ENCODE measurements around the gene ZNF554. TPM values are rescaled to one million over a fixed set of nuclear protein-coding genes. Genes with fewer than 3 reads are reported as not detected.
"Not testable (repeated sequence)": the region's sequence is repeated elsewhere in the genome, so short reads cannot be mapped to it uniquely, and the experiment has no call there.

ZNF554 gene
- total and polyA plus RNA-seq, 7 experiments from 2014 or later = 3.6 to 9.2 (median 5.8) TPM

- ATAC-seq (no peak), DNase-seq (no peak)
- peaks cover 0 to 3% (median 0%) of the 10 kb centered on the region in 5 donors for H3K36me3 Mint-ChIP-seq
- H3K9me3 Mint-ChIP-seq = peaks cover 0 to 1% (median 0%) of the 10 kb centered on the region in 11 donors
- Histone ChIP-seq H3K4me3 (ENCODE audit: low read length) (no peak overlapping the region), H3K27ac (ENCODE audit: low read depth, low read length) (no peak overlapping the region), H3K4me1 (ENCODE audit: control insufficient read depth in 2 of 2, insufficient read depth in 2 of 2, low read length in 2 of 2) (peaks cover 3 to 4% of the 10 kb centered on the region in 2 donors), H3K9me3 (ENCODE audit: control insufficient read depth in 2 of 3, low read length in 3 of 3) (no peaks in the 10 kb centered on the region), H3K36me3 (ENCODE audit: control insufficient read depth in 2 of 3, insufficient read depth in 3 of 3, low read length in 3 of 3) (peaks cover 0 to 10% (median 0%) of the 10 kb centered on the region in 3 experiments), H3K27me3 (ENCODE audit: control insufficient read depth in 2 of 2, insufficient read depth in 2 of 2, low read length in 2 of 2) (no peaks in the 10 kb centered on the region)
- H3K4me3 Mint-ChIP-seq = no peak overlapping the region
- CTCF ChIA-PET = interaction anchor here (0.6 kb wide), 1 partner anchor 407 kb away, joined by 7 read pairs; no protein-coding TSS in a partner anchor
- H3K27ac Mint-ChIP-seq = peak overlapping the region in 2 of 9 donors; percentile 4 to 48
- peaks cover 0 to 7% (median 5%) of the 10 kb centered on the region in 7 donors for H3K4me1 Mint-ChIP-seq
- POLR2A ChIA-PET = no interaction called here
- no peaks in the 10 kb centered on the region for H3K27me3 Mint-ChIP-seq
- intact Hi-C loops (cut with micrococcal nuclease) = loop anchor here in 1 of 2 donors (5.0 kb wide), 1 partner anchor 41 kb away; no protein-coding TSS in a partner anchor
These were observed 3.7 kb upstream of the ZNF554 start for GRCh38 chr19:2815923-2816322.

GRCh38 chr19:2816641-2817040 lies 3.0 kb upstream of the ZNF554 start:
- DNase-seq = no peak
- Mint-ChIP-seq H3K4me1 (peaks cover 0 to 15% (median 6%) of the 10 kb centered on the region in 7 donors), H3K27ac (no peak overlapping the region), H3K4me3 (no peak overlapping the region), H3K9me3 (peaks cover 0 to 1% (median 0%) of the 10 kb centered on the region in 11 donors), H3K27me3 (no peaks in the 10 kb centered on the region), H3K36me3 (peaks cover 0 to 3% (median 0%) of the 10 kb centered on the region in 5 donors)
- Histone ChIP-seq H3K9me3 (ENCODE audit: control insufficient read depth in 2 of 3, low read length in 3 of 3) (no peaks in the 10 kb centered on the region), H3K4me3 (ENCODE audit: low read length) (no peak overlapping the region), H3K4me1 (ENCODE audit: control insufficient read depth in 2 of 2, insufficient read depth in 2 of 2, low read length in 2 of 2) (peaks cover 3 to 4% of the 10 kb centered on the region in 2 donors), H3K27ac (ENCODE audit: low read depth, low read length) (no peak overlapping the region), H3K36me3 (ENCODE audit: control insufficient read depth in 2 of 3, insufficient read depth in 3 of 3, low read length in 3 of 3) (peaks cover 0 to 4% (median 0%) of the 10 kb centered on the region in 3 experiments), H3K27me3 (ENCODE audit: control insufficient read depth in 2 of 2, insufficient read depth in 2 of 2, low read length in 2 of 2) (no peaks in the 10 kb centered on the region)
- intact Hi-C loops (cut with micrococcal nuclease) = loop anchor here in 1 of 2 donors (5.0 kb wide), 1 partner anchor 41 kb away; no protein-coding TSS in a partner anchor
- ChIA-PET CTCF (no interaction called here), POLR2A (no interaction called here)
- no peak for ATAC-seq

DNA sequence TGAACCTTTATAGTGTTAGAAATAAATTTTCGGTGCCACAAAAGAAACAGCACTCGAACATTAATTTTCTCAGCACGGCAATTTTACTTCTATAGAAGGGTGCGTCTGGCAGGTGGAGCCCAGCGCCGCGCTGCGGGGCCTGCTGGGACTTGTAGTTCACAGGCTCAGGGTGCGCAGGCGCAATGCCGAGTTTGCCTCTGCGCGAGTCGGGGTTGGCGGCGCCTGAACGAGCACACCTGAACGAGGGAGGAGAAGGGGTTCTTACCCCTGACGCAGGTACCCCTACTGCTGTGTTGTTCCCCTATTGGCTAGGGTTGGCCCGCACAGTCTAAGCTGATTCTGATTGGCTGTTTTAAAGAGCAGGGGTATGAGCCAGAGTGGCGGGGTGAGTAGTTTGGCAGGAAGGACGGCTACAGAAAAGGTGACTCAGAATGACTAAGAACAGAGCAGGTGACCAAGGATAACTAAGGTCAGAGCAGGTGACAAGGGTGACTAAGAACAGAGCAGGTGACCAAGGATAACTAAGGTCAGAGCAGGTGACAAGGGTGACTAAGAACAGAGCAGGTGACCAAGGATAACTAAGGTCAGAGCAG lies 2.3 kb upstream of the ZNF554 start:
- H3K27me3 ChIP-seq (ENCODE audit: control insufficient read depth in 2 of 2, insufficient read depth in 2 of 2, low read length in 2 of 2); CTCF ChIA-PET; DNase-seq; H3K36me3 ChIP-seq (ENCODE audit: control insufficient read depth in 2 of 3, insufficient read depth in 3 of 3, low read length in 3 of 3); H3K4me1 ChIP-seq (ENCODE audit: control insufficient read depth in 2 of 2, insufficient read depth in 2 of 2, low read length in 2 of 2); H3K4me3 ChIP-seq (ENCODE audit: low read length); H3K27me3 Mint-ChIP-seq; H3K36me3 Mint-ChIP-seq; H3K9me3 ChIP-seq (ENCODE audit: control insufficient read depth in 2 of 3, low read length in 3 of 3); H3K27ac ChIP-seq (ENCODE audit: low read depth, low read length); H3K9me3 Mint-ChIP-seq; POLR2A ChIA-PET; ATAC-seq: not testable (repeated sequence)
- peak overlapping the region in 1 of 9 donors; percentile 49 for H3K27ac Mint-ChIP-seq
- intact Hi-C loops (cut with micrococcal nuclease) = loop anchor here in 1 of 2 donors (5.0 kb wide), 1 partner anchor 40 kb away; no protein-coding TSS in a partner anchor
- peak overlapping the region in 2 of 10 donors; percentile 20 to 64 for H3K4me3 Mint-ChIP-seq
- H3K4me1 Mint-ChIP-seq = peaks cover 0 to 18% (median 6%) of the 10 kb centered on the region in 7 donors

GRCh38 chr19:2820112-2820702 lies 539 bp downstream of the ZNF554 start:
- H3K36me3 Mint-ChIP-seq = peaks cover 0 to 12% (median 6%) of the 10 kb centered on the region in 5 donors
- peaks cover 3 to 19% (median 6%) of the 10 kb centered on the region in 7 donors for H3K4me1 Mint-ChIP-seq
- H3K27ac Mint-ChIP-seq = peak overlapping the region in 5 of 9 donors; percentile 22 to 80 (median 52)
- peaks cover 0 to 3% (median 0%) of the 10 kb centered on the region in 11 donors for H3K9me3 Mint-ChIP-seq
- H3K9me3 ChIP-seq (ENCODE audit: control insufficient read depth in 2 of 3, low read length in 3 of 3) = no peaks in the 10 kb centered on the region
- intact Hi-C loops (cut with micrococcal nuclease) = no loop called here
- peak overlapping the region; percentile 79 for H3K4me3 ChIP-seq (ENCODE audit: low read length)
- H3K27me3 ChIP-seq (ENCODE audit: control insufficient read depth in 2 of 2, insufficient read depth in 2 of 2, low read length in 2 of 2) = no peaks in the 10 kb centered on the region
- H3K27ac ChIP-seq (ENCODE audit: low read depth, low read length) = peak overlapping the region; percentile 76
- peak overlapping the region; percentile 79 to 90 (median 86) for H3K4me3 Mint-ChIP-seq
- no peak for DNase-seq
- no peaks in the 10 kb centered on the region for H3K27me3 Mint-ChIP-seq
- peaks cover 3 to 4% of the 10 kb centered on the region in 2 donors for H3K4me1 ChIP-seq (ENCODE audit: control insufficient read depth in 2 of 2, insufficient read depth in 2 of 2, low read length in 2 of 2)
- POLR2A ChIA-PET = interaction anchor here (0.5 to 1.4 kb wide), 4 partner anchors 13 to 1184 kb away, joined by 3 to 6 read pairs (median 4); no protein-coding TSS in a partner anchor
- H3K36me3 ChIP-seq (ENCODE audit: control insufficient read depth in 2 of 3, insufficient read depth in 3 of 3, low read length in 3 of 3) = peaks cover 0 to 8% (median 0%) of the 10 kb centered on the region in 3 experiments
- CTCF ChIA-PET = interaction anchor here (0.7 to 1.3 kb wide), 2 partner anchors 21 to 157 kb away, joined by 3 to 6 read pairs; partner anchors contain the start of genes TLE6 and ZNF555
- ATAC-seq = no peak

- Mint-ChIP-seq H3K9me3 (peaks cover 0 to 12% (median 3%) of the 10 kb centered on the region in 11 donors), H3K36me3 (peaks cover 5 to 28% (median 17%) of the 10 kb centered on the region in 5 donors), H3K4me1 (peaks cover 2 to 19% (median 5%) of the 10 kb centered on the region in 7 donors), H3K27ac (no peak overlapping the region), H3K27me3 (no peaks in the 10 kb centered on the region), H3K4me3 (peak overlapping the region in 1 of 10 donors; percentile 53)
- ATAC-seq = no peak
- CTCF ChIA-PET = interaction anchor here (0.6 kb wide), 1 partner anchor 748 kb away, joined by 6 read pairs; no protein-coding TSS in a partner anchor
- no peaks in the 10 kb centered on the region for H3K9me3 ChIP-seq (ENCODE audit: control insufficient read depth in 2 of 3, low read length in 3 of 3)
- intact Hi-C loops (cut with micrococcal nuclease) = no loop called here
- peaks cover 3 to 4% of the 10 kb centered on the region in 2 donors for H3K4me1 ChIP-seq (ENCODE audit: control insufficient read depth in 2 of 2, insufficient read depth in 2 of 2, low read length in 2 of 2)
- no peak for DNase-seq
- H3K36me3 ChIP-seq (ENCODE audit: control insufficient read depth in 2 of 3, insufficient read depth in 3 of 3, low read length in 3 of 3) = peaks cover 0 to 19% (median 0%) of the 10 kb centered on the region in 3 experiments
- POLR2A ChIA-PET = interaction anchor here (0.6 kb wide), 1 partner anchor 51 kb away, joined by 3 read pairs; no protein-coding TSS in a partner anchor
- no peaks in the 10 kb centered on the region for H3K27me3 ChIP-seq (ENCODE audit: control insufficient read depth in 2 of 2, insufficient read depth in 2 of 2, low read length in 2 of 2)
- H3K4me3 ChIP-seq (ENCODE audit: low read length) = no peak overlapping the region
- no peak overlapping the region for H3K27ac ChIP-seq (ENCODE audit: low read depth, low read length)
These were observed 3.2 kb downstream of the ZNF554 start for GRCh38 chr19:2822846-2823245.

DNA sequence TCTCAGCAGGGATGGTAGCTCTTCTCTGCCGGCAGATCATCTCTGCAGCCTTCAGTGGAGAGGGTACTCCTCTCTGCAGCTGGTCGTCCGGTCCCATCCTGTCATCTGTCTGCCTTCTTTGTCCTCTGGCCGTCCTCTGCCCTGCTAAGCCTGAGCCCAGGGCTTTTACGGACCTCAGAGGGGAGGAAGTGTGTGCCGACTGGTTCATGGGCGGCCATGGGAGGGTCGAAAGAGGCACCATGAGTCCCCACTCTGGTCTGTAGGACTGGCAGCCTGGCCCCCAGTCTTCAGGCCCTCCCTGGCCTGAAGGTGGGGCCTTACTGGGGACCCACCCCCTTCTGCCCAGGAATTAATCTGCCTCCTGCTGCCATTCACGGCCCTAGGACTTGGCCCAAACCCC lies 4.0 kb downstream of the ZNF554 start:
- no peaks in the 10 kb centered on the region for H3K27me3 ChIP-seq (ENCODE audit: control insufficient read depth in 2 of 2, insufficient read depth in 2 of 2, low read length in 2 of 2)
- ChIA-PET CTCF (interaction anchor here (0.6 to 1.0 kb wide), 2 partner anchors 14 to 17 kb away, joined by 3 read pairs; no protein-coding TSS in a partner anchor), POLR2A (interaction anchor here (0.6 kb wide), 1 partner anchor 50 kb away, joined by 3 read pairs; no protein-coding TSS in a partner anchor)
- peak overlapping the region in 1 of 9 donors; percentile 54 for H3K27ac Mint-ChIP-seq
- intact Hi-C loops (cut with micrococcal nuclease) = no loop called here
- H3K36me3 Mint-ChIP-seq = peaks cover 6 to 36% (median 25%) of the 10 kb centered on the region in 5 donors
- peaks cover 3 to 4% of the 10 kb centered on the region in 2 donors for H3K4me1 ChIP-seq (ENCODE audit: control insufficient read depth in 2 of 2, insufficient read depth in 2 of 2, low read length in 2 of 2)
- no peaks in the 10 kb centered on the region for H3K9me3 ChIP-seq (ENCODE audit: control insufficient read depth in 2 of 3, low read length in 3 of 3)
- no peak overlapping the region for H3K4me3 Mint-ChIP-seq
- H3K27me3 Mint-ChIP-seq = no peaks in the 10 kb centered on the region
- peaks cover 0 to 27% (median 0%) of the 10 kb centered on the region in 3 experiments for H3K36me3 ChIP-seq (ENCODE audit: control insufficient read depth in 2 of 3, insufficient read depth in 3 of 3, low read length in 3 of 3)
- ATAC-seq (no peak), DNase-seq (no peak)
- no peak overlapping the region for H3K4me3 ChIP-seq (ENCODE audit: low read length)
- H3K4me1 Mint-ChIP-seq = peaks cover 2 to 19% (median 5%) of the 10 kb centered on the region in 7 donors
- no peak overlapping the region for H3K27ac ChIP-seq (ENCODE audit: low read depth, low read length)
- H3K9me3 Mint-ChIP-seq = peaks cover 0 to 20% (median 6%) of the 10 kb centered on the region in 11 donors
